GM12878 (cell line): Measurements from ENCODE around the gene ZNF554. TPM values are rescaled to one million over a fixed set of nuclear protein-coding genes. Genes with fewer than 3 reads are reported as not detected.

Experiments
- ATAC-seq: fragments of 200-7000 bp; cut with Tn5 transposase; 3 replicates; pipeline ENCODE4 v1.9.1; 2020; ENCODE audit warnings: mild to moderate bottlenecking, moderate library complexity
- BruUV-seq: library from RNA; stranded (reverse); fragments of 400-500 nt; replicated peaks from 2 replicates; lab custom pipeline; 2021; lab: Mats Ljungman, UMichigan
- CTCF ChIA-PET: fragments of 300-600 bp; sonication (Branson Sonifier 250); formaldehyde crosslinking; extraction: SDS; loops from one replicate; lab custom pipeline; 2021; ENCODE audit warnings: inconsistent platforms; lab: Yijun Ruan, JAX
- POLR2A ChIA-PET: fragments of 350-600 bp; formaldehyde crosslinking; extraction: SDS; loops from one replicate; lab custom pipeline; 2021; ENCODE audit warnings: inconsistent platforms; lab: Charles Lee
- RAD21 ChIA-PET: fragments of 300-600 bp; sonication (Branson Sonifier 250); formaldehyde crosslinking; loops from one replicate; lab custom pipeline; 2023; ENCODE audit warnings: antibody characterized with exemption; ENCODE audit not compliant: unreplicated experiment; lab: Charles Lee
- SMC1A ChIA-PET: fragments of 300-600 bp; sonication (Branson Sonifier 250); formaldehyde crosslinking; loops from one replicate; lab custom pipeline; 2023; ENCODE audit not compliant: unreplicated experiment, uncharacterized antibody; lab: Charles Lee
- DNase-seq: peaks from one replicate; pipeline ENCODE4 v3.0.0-alpha.2; 2011; ENCODE audit warnings: low read depth, low spot score
- FAIRE-seq: peaks from 3 replicates; lab custom pipeline; 2011; peaks lifted over from hg19 to GRCh38; lab: Jason Lieb, UNC
- H2AFZ ChIP-seq: 2 replicates; pipeline ENCODE4 v1.6.0; 2011; ENCODE audit warnings: low read depth, low read length, control low read depth; ENCODE audit not compliant: control insufficient read depth
- H3K27ac ChIP-seq: 2 replicates; pipeline ENCODE4 v1.5.1; 2011; ENCODE audit warnings: control low read depth; ENCODE audit not compliant: control insufficient read depth, insufficient read depth
- H3K27me3 ChIP-seq, 2 experiments: replicated peaks in 1 of 2; 2 replicates each; pipeline versions ENCODE4 v1.6.0 to v1.6.1; 2011; ENCODE audit warnings: low read length in 1 of 2; ENCODE audit not compliant: control insufficient read depth in 2 of 2, insufficient read depth in 2 of 2
- H3K36me3 ChIP-seq, 2 experiments: 2 replicates each; pipeline ENCODE4 v1.5.1; 2011; ENCODE audit warnings: low read length in 1 of 2; ENCODE audit not compliant: control insufficient read depth in 2 of 2, insufficient read depth in 2 of 2
- H3K4me1 ChIP-seq: 2 replicates; pipeline ENCODE4 v1.6.1; 2011; ENCODE audit warnings: mild to moderate bottlenecking, low read length, moderate library complexity, mixed read lengths; ENCODE audit not compliant: control insufficient read depth, insufficient read depth
- H3K4me2 ChIP-seq: 2 replicates; pipeline ENCODE4 v1.6.0; 2011; ENCODE audit warnings: control low read depth; ENCODE audit not compliant: control insufficient read depth, insufficient read depth
- H3K4me3 ChIP-seq: fragments of 200-600 bp; sonication (generic); 2 replicates; pipeline ENCODE4 v1.5.1; 2016
- H3K79me2 ChIP-seq: 2 replicates; pipeline ENCODE4 v1.6.0; 2011; ENCODE audit warnings: low read length; ENCODE audit not compliant: control insufficient read depth, insufficient read depth
- H3K9ac ChIP-seq: 2 replicates; pipeline ENCODE4 v1.8.0; 2011; ENCODE audit warnings: low read length, control low read depth, mixed read lengths; ENCODE audit not compliant: control insufficient read depth, insufficient read depth
- H3K9me3 ChIP-seq: replicated peaks from 3 replicates; pipeline ENCODE4 v1.5.1; 2011; ENCODE audit warnings: mild to moderate bottlenecking, low read length; ENCODE audit not compliant: control insufficient read depth, insufficient read depth
- H4K20me1 ChIP-seq: 2 replicates; pipeline ENCODE4 v1.6.0; 2011; ENCODE audit not compliant: control insufficient read depth, insufficient read depth
- ASH2L ChIP-seq: fragments of 300-600, 200-600 bp; sonication (generic); IDR thresholded peaks from 2 replicates; pipeline ENCODE4 v1.6.1; 2017; ENCODE audit warnings: low read depth, mild to moderate bottlenecking, borderline replicate concordance
- EP300 ChIP-seq, 2 experiments: fragments of 150-350 bp in 1 of 2; IDR thresholded peaks; 2 replicates each; pipeline ENCODE4 v1.6.1; 2011 to 2012; ENCODE audit warnings: low read depth in 2 of 2, low read length in 2 of 2, borderline replicate concordance in 1 of 2, improper control_type of control experiment in 1 of 2, inconsistent platforms in 1 of 2; ENCODE audit not compliant: control insufficient read depth in 1 of 2
- EZH2 ChIP-seq: IDR thresholded peaks from 2 replicates; pipeline ENCODE4 v1.6.1; 2012; ENCODE audit warnings: low read depth, mild to moderate bottlenecking, control low read depth, inconsistent platforms, low read length, borderline replicate concordance; ENCODE audit not compliant: control insufficient read depth
- KDM1A ChIP-seq: fragments of 200-600 bp; sonication (generic); IDR thresholded peaks from 2 replicates; pipeline ENCODE4 v1.6.1; 2016; ENCODE audit warnings: borderline replicate concordance
- MYB ChIP-seq: fragments of 150-350 bp; IDR thresholded peaks from 2 replicates; pipeline ENCODE4 v1.6.1; 2014; ENCODE audit warnings: mild to moderate bottlenecking, low read depth, low read length, borderline replicate concordance
- NFIC ChIP-seq: IDR thresholded peaks from 2 replicates; pipeline ENCODE4 v1.6.1; 2012; ENCODE audit warnings: low read depth, mild to moderate bottlenecking, inconsistent platforms, low read length, moderate library complexity
- NFXL1 ChIP-seq: fragments of 450-650 bp; IDR thresholded peaks from 2 replicates; pipeline ENCODE4 v1.6.1; 2017; ENCODE audit warnings: antibody characterized with exemption, mild to moderate bottlenecking, borderline replicate concordance
- NFYB ChIP-seq: IDR thresholded peaks from 2 replicates; pipeline ENCODE4 v1.6.1; 2011; ENCODE audit warnings: low read depth, mild to moderate bottlenecking, low read length, improper control_type of control experiment, moderate library complexity; ENCODE audit not compliant: insufficient read depth
- RAD21 ChIP-seq: IDR thresholded peaks from 2 replicates; pipeline ENCODE4 v1.6.1; 2011; ENCODE audit warnings: mild to moderate bottlenecking, low read depth, low read length, moderate library complexity; ENCODE audit not compliant: insufficient read depth
- RCOR1 ChIP-seq: conservative IDR thresholded peaks from 2 replicates; pipeline ENCODE4 v1.6.1; 2012; ENCODE audit warnings: low read depth, low read length, improper control_type of control experiment
- RELA ChIP-seq: fragments of 450-650 bp; IDR thresholded peaks from 2 replicates; pipeline ENCODE4 v1.8.0; 2014; ENCODE audit warnings: borderline replicate concordance; ENCODE audit not compliant: partially characterized antibody
- STAT3 ChIP-seq: IDR thresholded peaks from 2 replicates; pipeline ENCODE4 v1.6.1; 2011; ENCODE audit warnings: low read depth, low read length, improper control_type of control experiment
- TARDBP ChIP-seq: IDR thresholded peaks from 2 replicates; pipeline ENCODE4 v1.6.1; 2016; ENCODE audit warnings: borderline replicate concordance
- WGBS: methylation state at CpG from one replicate; pipeline ENCODE4 v1.1.6; 2016; ENCODE audit warnings: low lambda C conversion rate; ENCODE audit not compliant: insufficient replicate concordance, insufficient coverage; ENCODE audit errors: missing lambda C conversion rate; 5-methylcytosine and 5-hydroxymethylcytosine counted together
- in situ Hi-C: fragments of 300-500 bp; cut with MboI; formaldehyde crosslinking; loops from 9 replicates; pipeline ENCODE4 v1.14.3; 2018; ENCODE audit warnings: mixed read lengths
- intact Hi-C: fragments of 100-400 bp; cut with micrococcal nuclease; formaldehyde crosslinking; loops from one replicate; pipeline ENCODE4 v1.14.2; 2022; ENCODE audit not compliant: unreplicated experiment
- polyA plus RNA-seq, 11 experiments: library from polyadenylated mRNA; depleted of rRNA in 4 of 11; unstranded in 6 of 11; stranded (reverse) in 5 of 11; fragments of >200 nt; fragmentation: Nextera tagmentation in 4 of 11; fragmentation: Illumina TruSeq in 1 of 11; extraction: Ambion mirVana in 4 of 11; extraction: Trizol in 1 of 11; gene quantifications; 1 replicate in 1 of 11; 2 replicates in 10 of 11; pipeline versions ENCODE4 v1.2.1 to v1.2.3, GENCODE V29; 2011 to 2016; ENCODE audit warnings: inconsistent platforms in 2 of 11, missing spikeins in 2 of 11, low read depth in 1 of 11
- total RNA-seq, 4 experiments: library from RNA; depleted of rRNA in 3 of 4; stranded (reverse); fragments of >200 nt in 3 of 4; fragmentation: Illumina TruSeq in 1 of 4; extraction: Trizol in 1 of 4; gene quantifications; 2 replicates each; pipeline versions ENCODE4 v1.2.1 to v1.2.3, GENCODE V29; 2013 to 2021
- TF ChIP-seq, protein P1 (sequence below): IDR thresholded peaks from 2 replicates; pipeline ENCODE4 v1.6.1; 2012; ENCODE audit warnings: low read depth, low read length, improper control_type of control experiment
- TF ChIP-seq, protein P2 (sequence below): fragments of 450-650 bp; IDR thresholded peaks from 2 replicates; pipeline ENCODE4 v1.6.1; 2016; ENCODE audit warnings: mild to moderate bottlenecking, moderate library complexity, borderline replicate concordance

The ZNF554 gene
- total and polyA plus RNA-seq, 10 of the 15 experiments (the other 5 are each of a cell fraction or from before 2014, with no cell fraction given) = 0.19 to 2.1 (median 1.4) TPM

DNA sequence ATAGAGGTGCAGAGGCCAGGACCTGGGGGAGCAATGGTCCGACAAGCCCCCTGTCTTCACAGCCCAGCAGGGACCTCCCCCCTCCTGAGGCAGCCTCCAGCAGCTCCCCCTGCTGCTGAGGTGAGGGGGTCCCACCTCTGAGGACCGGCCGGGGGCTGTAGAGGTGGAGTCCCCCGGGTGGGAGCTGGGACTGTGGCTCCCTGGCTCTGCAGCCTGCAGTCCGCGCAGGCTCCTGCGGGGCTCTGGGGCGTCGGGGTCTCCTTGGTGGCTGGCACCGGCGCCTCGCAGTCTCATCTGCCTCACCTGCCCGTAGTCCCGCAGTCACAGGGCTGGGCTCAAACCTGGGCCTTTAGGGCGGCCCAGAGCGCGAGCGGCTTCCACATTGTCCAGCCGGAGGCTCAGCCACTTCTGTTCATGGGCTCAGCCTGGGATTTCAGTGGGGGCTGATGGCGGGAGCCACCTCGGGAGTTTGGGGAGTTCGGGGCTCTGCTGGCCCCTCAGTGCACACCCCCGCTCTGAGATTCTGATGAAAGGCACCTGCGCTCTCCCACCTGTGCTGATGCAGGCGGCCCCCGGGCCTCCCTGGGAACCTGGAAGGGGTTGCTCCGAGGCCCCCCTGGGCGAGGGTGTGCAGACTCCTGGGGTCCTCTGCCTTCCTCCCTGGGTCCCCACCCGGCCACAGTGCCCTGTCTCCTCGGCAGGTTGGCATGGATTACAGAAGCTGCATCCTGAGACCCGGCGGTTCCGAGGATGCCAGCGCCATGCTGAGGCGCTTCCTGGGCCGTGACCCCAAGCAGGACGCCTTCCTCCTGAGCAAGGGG is 7.0 kb upstream of the ZNF554 start:
- intact Hi-C loops (no loop called here), in situ Hi-C loops (no loop called here)
- Histone ChIP-seq H3K79me2 (no peaks in the 10 kb centered on the region), H3K27ac (no peak overlapping the region), H3K4me3 (no peak overlapping the region), H3K9ac (no peak overlapping the region), H3K9me3 (no peaks in the 10 kb centered on the region), H3K27me3 (no peaks in the 10 kb centered on the region), H3K4me2 (no peak overlapping the region), H4K20me1 (no peaks in the 10 kb centered on the region), H2AFZ (no peak overlapping the region), H3K4me1 (no peaks in the 10 kb centered on the region), H3K36me3 (peaks cover 16 to 28% of the 10 kb centered on the region in 2 experiments)
- WGBS = 95% methylated on average over 34 of the region's 37 CpGs
- no peak for ATAC-seq
- ChIA-PET POLR2A (no interaction called here), RAD21 (no interaction called here), SMC1A (no interaction called here), CTCF (no interaction called here)
- BruUV-seq = no TSS peak
- DNase-seq = no peak
- TF ChIP-seq, protein P1, sequence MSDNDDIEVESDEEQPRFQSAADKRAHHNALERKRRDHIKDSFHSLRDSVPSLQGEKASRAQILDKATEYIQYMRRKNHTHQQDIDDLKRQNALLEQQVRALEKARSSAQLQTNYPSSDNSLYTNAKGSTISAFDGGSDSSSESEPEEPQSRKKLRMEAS = no peak
- TF ChIP-seq RCOR1 (no peak), KDM1A (no peak), NFXL1 (no peak), NFYB (no peak), RELA (no peak), NFIC (no peak), MYB (no peak), STAT3 (no peak), TARDBP (no peak), EZH2 (no peak), EP300 (IDR thresholded peaks at IDR 0.05; ENCODE audit: borderline replicate concordance in 1 of 2, control insufficient read depth in 1 of 2, low read depth in 2 of 2, low read length in 2 of 2) (no peak), ASH2L (no peak), RAD21 (no peak)
- TF ChIP-seq, protein P2, sequence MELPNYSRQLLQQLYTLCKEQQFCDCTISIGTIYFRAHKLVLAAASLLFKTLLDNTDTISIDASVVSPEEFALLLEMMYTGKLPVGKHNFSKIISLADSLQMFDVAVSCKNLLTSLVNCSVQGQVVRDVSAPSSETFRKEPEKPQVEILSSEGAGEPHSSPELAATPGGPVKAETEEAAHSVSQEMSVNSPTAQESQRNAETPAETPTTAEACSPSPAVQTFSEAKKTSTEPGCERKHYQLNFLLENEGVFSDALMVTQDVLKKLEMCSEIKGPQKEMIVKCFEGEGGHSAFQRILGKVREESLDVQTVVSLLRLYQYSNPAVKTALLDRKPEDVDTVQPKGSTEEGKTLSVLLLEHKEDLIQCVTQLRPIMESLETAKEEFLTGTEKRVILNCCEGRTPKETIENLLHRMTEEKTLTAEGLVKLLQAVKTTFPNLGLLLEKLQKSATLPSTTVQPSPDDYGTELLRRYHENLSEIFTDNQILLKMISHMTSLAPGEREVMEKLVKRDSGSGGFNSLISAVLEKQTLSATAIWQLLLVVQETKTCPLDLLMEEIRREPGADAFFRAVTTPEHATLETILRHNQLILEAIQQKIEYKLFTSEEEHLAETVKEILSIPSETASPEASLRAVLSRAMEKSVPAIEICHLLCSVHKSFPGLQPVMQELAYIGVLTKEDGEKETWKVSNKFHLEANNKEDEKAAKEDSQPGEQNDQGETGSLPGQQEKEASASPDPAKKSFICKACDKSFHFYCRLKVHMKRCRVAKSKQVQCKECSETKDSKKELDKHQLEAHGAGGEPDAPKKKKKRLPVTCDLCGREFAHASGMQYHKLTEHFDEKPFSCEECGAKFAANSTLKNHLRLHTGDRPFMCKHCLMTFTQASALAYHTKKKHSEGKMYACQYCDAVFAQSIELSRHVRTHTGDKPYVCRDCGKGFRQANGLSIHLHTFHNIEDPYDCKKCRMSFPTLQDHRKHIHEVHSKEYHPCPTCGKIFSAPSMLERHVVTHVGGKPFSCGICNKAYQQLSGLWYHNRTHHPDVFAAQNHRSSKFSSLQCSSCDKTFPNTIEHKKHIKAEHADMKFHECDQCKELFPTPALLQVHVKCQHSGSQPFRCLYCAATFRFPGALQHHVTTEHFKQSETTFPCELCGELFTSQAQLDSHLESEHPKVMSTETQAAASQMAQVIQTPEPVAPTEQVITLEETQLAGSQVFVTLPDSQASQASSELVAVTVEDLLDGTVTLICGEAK = no peak
- no peak for FAIRE-seq
